Neuronal stem cell (in vitro differentiated cells): ENCODE results near the gene RC3H2.
A peak's percentile ranks its signal among the peaks of the same experiment; 100 is the strongest.

Experiments used
- DNase-seq: peaks from one replicate; pipeline ENCODE4 v3.0.0-alpha.2; 2013; ENCODE audit warnings: low spot score
- H2AFZ ChIP-seq: one replicate; pipeline ENCODE4 v1.6.1; 2013; ENCODE audit warnings: mild to moderate bottlenecking, low read length, inconsistent platforms
- H2AK5ac ChIP-seq: 2 replicates; pipeline ENCODE4 v1.6.1; 2013; ENCODE audit warnings: low read depth, mild to moderate bottlenecking, inconsistent platforms, low read length, moderate library complexity, mixed read lengths
- H2BK120ac ChIP-seq: 2 replicates; pipeline ENCODE4 v1.6.1; 2013; ENCODE audit warnings: low read depth, mild to moderate bottlenecking, inconsistent platforms, low read length, moderate library complexity, mixed read lengths
- H2BK12ac ChIP-seq: one replicate; pipeline ENCODE4 v1.6.1; 2013; ENCODE audit warnings: low read length, inconsistent platforms
- H2BK15ac ChIP-seq: 2 replicates; pipeline ENCODE4 v1.6.1; 2013; ENCODE audit warnings: mild to moderate bottlenecking, low read length, inconsistent platforms, mixed read lengths
- H2BK5ac ChIP-seq: one replicate; pipeline ENCODE4 v1.6.1; 2013; ENCODE audit warnings: inconsistent platforms, mild to moderate bottlenecking, low read length, moderate library complexity
- H3K14ac ChIP-seq: one replicate; pipeline ENCODE4 v1.6.1; 2013; ENCODE audit warnings: low read length, inconsistent platforms
- H3K18ac ChIP-seq: 2 replicates; pipeline ENCODE4 v1.6.1; 2013; ENCODE audit warnings: low read length, inconsistent platforms
- H3K23ac ChIP-seq: 2 replicates; pipeline ENCODE4 v1.6.1; 2013; ENCODE audit warnings: low read depth, mild to moderate bottlenecking, mixed read lengths, low read length, inconsistent platforms; ENCODE audit not compliant: poor library complexity
- H3K27ac ChIP-seq: replicated peaks from 3 replicates; pipeline ENCODE4 v1.5.1; 2013; ENCODE audit warnings: low read length, inconsistent platforms
- H3K27me3 ChIP-seq, 3 experiments: 2 replicates each; pipeline ENCODE4 v1.6.1; 2013; ENCODE audit warnings: low read length in 3 of 3, mild to moderate bottlenecking in 2 of 3, inconsistent platforms in 1 of 3, low read depth in 1 of 3, mixed read lengths in 1 of 3, moderate library complexity in 1 of 3; ENCODE audit not compliant: control insufficient read depth in 3 of 3, insufficient read depth in 3 of 3
- H3K36me3 ChIP-seq, 2 donors: replicated peaks in 1 of 2; 2 replicates each; pipeline ENCODE4 v1.6.1; 2013; ENCODE audit warnings: low read length in 2 of 2; ENCODE audit not compliant: control insufficient read depth in 2 of 2, insufficient read depth in 2 of 2
- H3K4ac ChIP-seq: 2 replicates; pipeline ENCODE4 v1.6.1; 2013; ENCODE audit warnings: inconsistent platforms, mild to moderate bottlenecking, low read length, moderate library complexity
- H3K4me1 ChIP-seq, 2 donors: 1 replicate in 1 of 2; 2 replicates in 1 of 2; pipeline ENCODE4 v1.6.1; 2013; ENCODE audit warnings: low read length in 2 of 2, low read depth in 1 of 2; ENCODE audit not compliant: control insufficient read depth in 2 of 2, insufficient read depth in 1 of 2
- H3K4me2 ChIP-seq: one replicate; pipeline ENCODE4 v1.6.1; 2013; ENCODE audit warnings: mild to moderate bottlenecking, low read length, inconsistent platforms; ENCODE audit not compliant: insufficient read depth, poor library complexity, severe bottlenecking
- H3K4me3 ChIP-seq, 2 donors: 2 replicates each; pipeline ENCODE4 v1.5.1; 2013; ENCODE audit warnings: low read length in 2 of 2, mild to moderate bottlenecking in 2 of 2, inconsistent platforms in 1 of 2, moderate library complexity in 1 of 2
- H3K79me1 ChIP-seq: one replicate; pipeline ENCODE4 v1.6.1; 2013; ENCODE audit warnings: low read depth, mild to moderate bottlenecking, inconsistent platforms, low read length, moderate library complexity
- H3K9ac ChIP-seq: one replicate; pipeline ENCODE4 v1.6.1; 2013; ENCODE audit warnings: mild to moderate bottlenecking, low read depth, low read length, inconsistent platforms; ENCODE audit not compliant: poor library complexity
- H3K9me3 ChIP-seq, 2 donors: replicated peaks in 1 of 2; 2 replicates each; pipeline versions ENCODE3 to v1.6.1; 2013; ENCODE audit warnings: low read length in 2 of 2, mild to moderate bottlenecking in 2 of 2, inconsistent platforms in 1 of 2, low read depth in 1 of 2, mixed read lengths in 1 of 2, moderate library complexity in 1 of 2; ENCODE audit not compliant: control insufficient read depth in 2 of 2, insufficient read depth in 1 of 2
- H4K8ac ChIP-seq: one replicate; pipeline ENCODE4 v1.6.1; 2013; ENCODE audit warnings: low read depth, mild to moderate bottlenecking, inconsistent platforms, low read length, moderate library complexity
- H4K91ac ChIP-seq: one replicate; pipeline ENCODE4 v1.6.1; 2013; ENCODE audit warnings: low read length, low read depth, mild to moderate bottlenecking, inconsistent platforms; ENCODE audit not compliant: poor library complexity
- WGBS, 2 donors: extraction: QIAGEN DNeasy Blood & Tissue Kit; methylation state at CpG; one replicate each; pipeline ENCODE4 v1.1.7; 2013; ENCODE audit warnings: missing lambda C conversion rate in 2 of 2, mixed read lengths in 1 of 2; ENCODE audit not compliant: insufficient read length in 2 of 2, insufficient replicate concordance in 1 of 2; ENCODE audit errors: extremely low coverage in 2 of 2; 5-methylcytosine and 5-hydroxymethylcytosine counted together

The RC3H2 gene

GRCh38 chr9:122819326-122819725 lies 85.8 kb downstream of the RC3H2 start:
- Histone ChIP-seq H3K9ac (no peak overlapping the region), H3K4me3 (no peak overlapping the region), H2AFZ (no peak overlapping the region), H3K18ac (no peak overlapping the region), H4K8ac (no peak overlapping the region), H3K14ac (no peak overlapping the region), H3K36me3 (peaks cover 33 to 83% of the 10 kb centered on the region in 2 donors), H4K91ac (no peak overlapping the region), H2BK12ac (no peak overlapping the region), H3K27me3 (no peaks in the 10 kb centered on the region), H2BK5ac (no peak overlapping the region), H3K4ac (no peak overlapping the region), H3K4me1 (no peaks in the 10 kb centered on the region), H3K23ac (no peak overlapping the region), H3K4me2 (no peak overlapping the region), H3K79me1 (peaks cover 6% of the 10 kb centered on the region), H3K9me3 (no peaks in the 10 kb centered on the region), H3K27ac (no peak overlapping the region), H2BK15ac (no peak overlapping the region), H2AK5ac (no peak overlapping the region), H2BK120ac (no peak overlapping the region)
- no peak for DNase-seq
- no CpG with 5 or more reads among the region's 3 CpGs for WGBS, 2 donors

DNA sequence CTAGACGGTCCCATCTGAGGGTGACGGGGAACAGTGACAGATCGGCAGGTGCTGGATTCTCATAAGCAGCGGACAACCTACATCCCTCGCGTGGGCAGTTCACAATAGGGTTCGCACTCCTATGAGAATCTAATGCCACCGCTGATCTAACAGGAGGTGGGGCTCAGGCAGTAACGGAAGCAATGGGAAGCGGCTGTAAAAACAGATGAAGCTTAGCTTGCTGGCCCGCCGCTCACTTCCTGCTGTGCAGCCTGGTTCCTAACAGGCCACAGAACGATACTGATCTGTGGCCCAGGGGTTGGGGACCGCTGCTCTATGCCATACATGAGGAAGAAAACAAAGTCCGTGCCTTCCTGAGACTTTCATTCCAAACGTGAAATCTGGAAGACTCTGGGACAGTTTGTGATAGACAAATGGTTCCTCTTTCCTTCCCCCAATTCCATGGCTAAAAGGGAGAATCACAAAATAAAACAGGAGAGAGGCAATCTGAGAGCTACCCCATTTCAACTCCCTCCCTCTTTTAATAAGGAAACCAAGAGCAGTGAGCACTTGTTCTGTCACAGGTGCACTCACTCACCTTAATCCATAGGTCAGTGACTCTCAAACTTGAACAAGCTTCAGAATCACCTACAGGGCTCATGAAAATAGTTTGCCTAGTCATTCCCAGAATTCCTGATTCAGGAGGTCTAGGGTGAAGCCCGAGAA lies 88.8 kb downstream of the RC3H2 start:
- Histone ChIP-seq H3K4me3 (no peak overlapping the region), H3K9me3 (no peaks in the 10 kb centered on the region), H2BK120ac (no peak overlapping the region), H3K4me2 (no peak overlapping the region), H3K27me3 (no peaks in the 10 kb centered on the region), H3K4me1 (no peaks in the 10 kb centered on the region), H3K9ac (no peak overlapping the region), H3K18ac (no peak overlapping the region), H3K14ac (no peak overlapping the region), H2AK5ac (no peak overlapping the region), H2BK15ac (no peak overlapping the region), H4K91ac (no peak overlapping the region), H3K79me1 (peaks cover 3% of the 10 kb centered on the region), H2BK12ac (no peak overlapping the region), H2BK5ac (no peak overlapping the region), H2AFZ (no peak overlapping the region), H3K36me3 (peaks cover 17 to 55% of the 10 kb centered on the region in 2 donors), H3K27ac (no peak overlapping the region), H3K23ac (peak overlapping the region; percentile 18), H3K4ac (no peak overlapping the region), H4K8ac (no peak overlapping the region)
- WGBS, 2 donors: no CpG with 5 or more reads among the region's 17 CpGs
- DNase-seq: no peak

- Histone ChIP-seq H3K27me3 (no peaks in the 10 kb centered on the region), H3K36me3 (peaks cover 17 to 48% of the 10 kb centered on the region in 2 donors), H3K18ac (no peak overlapping the region), H3K4me2 (no peak overlapping the region), H2BK12ac (no peak overlapping the region), H3K4me3 (no peak overlapping the region), H3K9me3 (no peaks in the 10 kb centered on the region), H3K4ac (no peak overlapping the region), H3K14ac (no peak overlapping the region), H2BK120ac (no peak overlapping the region), H3K27ac (no peak overlapping the region), H3K79me1 (peaks cover 3% of the 10 kb centered on the region), H2AK5ac (no peak overlapping the region), H2BK5ac (no peak overlapping the region), H4K8ac (no peak overlapping the region), H4K91ac (no peak overlapping the region), H2AFZ (no peak overlapping the region), H3K9ac (no peak overlapping the region), H2BK15ac (no peak overlapping the region), H3K23ac (no peak overlapping the region), H3K4me1 (no peaks in the 10 kb centered on the region)
- DNase-seq: no peak
These were observed 89.6 kb downstream of the RC3H2 start for GRCh38 chr9:122815544-122815943.

- Histone ChIP-seq H4K8ac (no peak overlapping the region), H2BK12ac (no peak overlapping the region), H3K4me1 (peaks cover 0 to 4% of the 10 kb centered on the region in 2 donors), H3K9ac (no peak overlapping the region), H3K27ac (no peak overlapping the region), H3K4me2 (no peak overlapping the region), H2BK15ac (no peak overlapping the region), H2BK5ac (no peak overlapping the region), H2BK120ac (no peak overlapping the region), H3K4ac (no peak overlapping the region), H3K79me1 (peaks cover 2% of the 10 kb centered on the region), H3K9me3 (no peaks in the 10 kb centered on the region), H3K23ac (no peak overlapping the region), H2AFZ (no peak overlapping the region), H3K27me3 (no peaks in the 10 kb centered on the region), H3K36me3 (peaks cover 10 to 38% of the 10 kb centered on the region in 2 donors), H3K14ac (no peak overlapping the region), H2AK5ac (no peak overlapping the region), H3K18ac (no peak overlapping the region), H4K91ac (no peak overlapping the region), H3K4me3 (no peak overlapping the region)
- WGBS, 2 donors: no CpG with 5 or more reads among the region's 6 CpGs
- DNase-seq: no peak
These were observed 90.6 kb downstream of the RC3H2 start for GRCh38 chr9:122814545-122814944.
